GM15510 (cell line): ENCODE measurements around the gene TOP3A.

Experiments used
- POLR2A ChIP-seq: IDR thresholded peaks from 3 replicates; pipeline ENCODE4 v1.6.1; 2011; ENCODE audit warnings: borderline replicate concordance; ENCODE audit not compliant: insufficient read length; ENCODE audit errors: extremely low read depth

Gene TOP3A, protein sequence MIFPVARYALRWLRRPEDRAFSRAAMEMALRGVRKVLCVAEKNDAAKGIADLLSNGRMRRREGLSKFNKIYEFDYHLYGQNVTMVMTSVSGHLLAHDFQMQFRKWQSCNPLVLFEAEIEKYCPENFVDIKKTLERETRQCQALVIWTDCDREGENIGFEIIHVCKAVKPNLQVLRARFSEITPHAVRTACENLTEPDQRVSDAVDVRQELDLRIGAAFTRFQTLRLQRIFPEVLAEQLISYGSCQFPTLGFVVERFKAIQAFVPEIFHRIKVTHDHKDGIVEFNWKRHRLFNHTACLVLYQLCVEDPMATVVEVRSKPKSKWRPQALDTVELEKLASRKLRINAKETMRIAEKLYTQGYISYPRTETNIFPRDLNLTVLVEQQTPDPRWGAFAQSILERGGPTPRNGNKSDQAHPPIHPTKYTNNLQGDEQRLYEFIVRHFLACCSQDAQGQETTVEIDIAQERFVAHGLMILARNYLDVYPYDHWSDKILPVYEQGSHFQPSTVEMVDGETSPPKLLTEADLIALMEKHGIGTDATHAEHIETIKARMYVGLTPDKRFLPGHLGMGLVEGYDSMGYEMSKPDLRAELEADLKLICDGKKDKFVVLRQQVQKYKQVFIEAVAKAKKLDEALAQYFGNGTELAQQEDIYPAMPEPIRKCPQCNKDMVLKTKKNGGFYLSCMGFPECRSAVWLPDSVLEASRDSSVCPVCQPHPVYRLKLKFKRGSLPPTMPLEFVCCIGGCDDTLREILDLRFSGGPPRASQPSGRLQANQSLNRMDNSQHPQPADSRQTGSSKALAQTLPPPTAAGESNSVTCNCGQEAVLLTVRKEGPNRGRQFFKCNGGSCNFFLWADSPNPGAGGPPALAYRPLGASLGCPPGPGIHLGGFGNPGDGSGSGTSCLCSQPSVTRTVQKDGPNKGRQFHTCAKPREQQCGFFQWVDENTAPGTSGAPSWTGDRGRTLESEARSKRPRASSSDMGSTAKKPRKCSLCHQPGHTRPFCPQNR

GRCh38 chr17:18314731-18315561, at the start of gene TOP3A, which contains the start of gene SMCR8:
TOP3A (minus strand) TSS chr17:18314994; CDS start chr17:18314778, 216 bp downstream.
SMCR8 (plus strand) TSS chr17:18315293; CDS start chr17:18315790, 497 bp downstream.
- TF ChIP-seq POLR2A = peak; percentile 62

DNA sequence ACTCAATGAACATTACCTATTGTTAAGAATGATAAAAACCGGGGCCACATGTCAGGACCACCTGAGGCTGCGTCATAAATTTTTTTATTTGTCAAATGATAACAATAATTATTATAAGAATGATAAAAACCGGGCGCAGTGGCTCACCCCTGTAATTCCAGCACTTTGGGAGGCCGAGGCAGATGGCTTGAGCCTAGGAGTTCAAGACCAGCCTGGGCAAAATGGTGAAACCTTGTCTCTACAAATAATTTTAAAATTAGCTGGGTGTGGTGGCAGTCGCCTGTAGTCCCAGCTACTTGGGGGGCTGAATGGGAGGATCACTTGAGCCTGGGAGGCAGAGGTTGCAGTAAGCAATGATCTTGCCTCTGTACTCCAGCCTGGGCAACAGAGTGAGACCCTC, 49.4 kb upstream of the TOP3A start:
- TF ChIP-seq POLR2A = no peak

DNA sequence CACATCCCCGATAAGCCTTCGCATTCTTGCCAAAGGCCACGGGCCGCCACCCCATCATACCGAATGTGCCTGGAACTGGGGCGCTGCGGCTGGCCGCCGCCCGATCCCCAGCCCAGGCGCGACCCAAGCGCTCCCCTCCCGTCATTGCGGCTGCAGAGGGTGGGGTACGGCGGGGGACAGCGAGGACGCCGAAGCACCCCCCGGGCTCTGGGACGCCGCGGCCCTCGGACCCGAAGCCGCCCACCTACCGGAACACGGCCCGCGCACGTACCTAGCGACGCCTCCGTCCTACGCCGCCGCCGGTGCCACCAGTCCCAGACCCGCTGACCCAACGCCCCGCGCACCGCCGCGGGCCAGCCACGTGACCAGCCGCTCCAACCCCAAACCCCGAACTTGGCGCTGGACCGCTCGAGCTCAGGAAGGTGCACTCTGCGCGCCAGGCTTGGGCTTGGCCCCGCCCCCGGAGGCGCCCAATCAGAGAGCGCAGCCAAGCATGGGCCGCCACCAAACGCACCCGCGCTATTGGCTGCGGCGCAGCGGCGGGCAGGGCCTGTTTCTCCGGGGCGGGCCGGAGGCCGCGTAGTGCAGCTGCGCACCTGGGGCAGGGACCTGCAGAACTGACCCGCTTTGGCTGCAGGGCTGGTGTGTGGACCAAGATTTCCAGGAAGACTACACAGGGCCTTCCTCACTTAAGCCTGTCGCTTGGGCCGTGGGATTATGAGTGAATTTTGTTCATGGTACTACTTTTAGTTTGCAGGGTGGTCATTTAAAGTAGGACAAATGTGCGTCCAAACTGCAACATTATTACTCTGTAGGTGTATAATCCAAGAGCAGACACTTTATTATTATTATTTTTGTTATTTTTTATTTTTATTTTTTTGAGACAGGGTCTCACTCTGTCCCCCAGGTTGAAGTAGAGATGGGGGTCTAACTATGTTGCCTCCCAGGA, 48.6 kb upstream of the TOP3A start, which contains the start of gene SHMT1:
TSS of gene SHMT1 (minus strand) at position 450 of the 949 bp plus-strand sequence. CDS start 7,569 bp downstream, outside the sequence.
- peak; percentile 88 for TF ChIP-seq POLR2A

- TF ChIP-seq POLR2A = no peak
These were observed 47.9 kb upstream of the TOP3A start for GRCh38 chr17:18362698-18363100.

GRCh38 chr17:18361837-18362697, 47.3 kb upstream of the TOP3A start:
- TF ChIP-seq POLR2A = no peak

- TF ChIP-seq POLR2A = no peak
These were observed 45.7 kb upstream of the TOP3A start for GRCh38 chr17:18360518-18360917.

- TF ChIP-seq POLR2A = no peak
These were observed 41.8 kb upstream of the TOP3A start for GRCh38 chr17:18356624-18357023.

GRCh38 chr17:18353541-18353940, 38.7 kb upstream of the TOP3A start:
- no peak for TF ChIP-seq POLR2A

- no peak for TF ChIP-seq POLR2A
These were observed 29.2 kb upstream of the TOP3A start for GRCh38 chr17:18344021-18344420.

DNA sequence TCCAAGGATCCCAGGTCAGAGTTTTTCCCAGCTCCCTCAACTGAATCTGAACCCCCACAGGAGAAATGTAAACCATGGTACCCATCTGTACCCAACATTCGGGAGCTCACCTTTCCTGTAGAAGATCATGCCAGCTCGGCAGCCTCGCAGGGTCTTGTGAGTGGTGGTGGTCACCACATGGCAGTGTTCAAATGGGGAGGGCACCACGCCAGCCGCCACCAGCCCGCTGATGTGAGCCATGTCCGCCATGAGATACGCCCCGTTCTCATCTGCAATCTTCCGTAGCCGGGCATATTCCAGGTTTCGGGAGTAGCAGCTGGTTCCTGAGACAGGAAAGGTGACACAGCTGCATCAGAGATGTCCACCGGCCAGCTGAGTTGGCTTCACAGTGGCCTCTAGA, 25.1 kb upstream of the TOP3A start:
- TF ChIP-seq POLR2A = no peak

GRCh38 chr17:18332909-18333489, 18.2 kb upstream of the TOP3A start:
- TF ChIP-seq POLR2A = no peak

GRCh38 chr17:18331879-18332278, 17.1 kb upstream of the TOP3A start:
- no peak for TF ChIP-seq POLR2A
